Mucosa of stomach (tissue), 1 donor: Measurements from ENCODE around the gene CARTPT.

Experiments
- H3K27me3 ChIP-seq: one replicate; pipeline ENCODE4 v1.7.0; 2013; ENCODE audit warnings: mild to moderate bottlenecking, low read length; ENCODE audit not compliant: control insufficient read depth, insufficient read depth
- H3K36me3 ChIP-seq: one replicate; pipeline ENCODE4 v1.7.0; 2013; ENCODE audit warnings: low read length; ENCODE audit not compliant: control insufficient read depth, insufficient read depth
- H3K4me1 ChIP-seq: one replicate; pipeline ENCODE4 v1.7.0; 2013; ENCODE audit warnings: mild to moderate bottlenecking, low read length; ENCODE audit not compliant: control insufficient read depth, insufficient read depth
- H3K4me3 ChIP-seq: one replicate; pipeline ENCODE4 v1.7.0; 2013; ENCODE audit warnings: low read length
- H3K9ac ChIP-seq: one replicate; pipeline ENCODE4 v1.7.0; 2013; ENCODE audit warnings: mild to moderate bottlenecking, low read length, moderate library complexity
- H3K9me3 ChIP-seq: one replicate; pipeline ENCODE4 v1.7.0; 2013; ENCODE audit warnings: mild to moderate bottlenecking, low read length, moderate library complexity; ENCODE audit not compliant: control insufficient read depth
- donor health status: Pancreatic carcinoma.

CARTPT gene

GRCh38 chr5:71719063-71719964 lies at the start of gene CARTPT:
Gene CARTPT (plus strand): TSS chr5:71719275. CDS start chr5:71719294, 19 bp downstream.
- H3K9me3 ChIP-seq = no peaks in the 10 kb centered on the region
- H3K9ac ChIP-seq = no peak within 1 kb of the TSS
- peaks cover 5% of the 10 kb centered on the region for H3K4me1 ChIP-seq
- no peak within 1 kb of the TSS for H3K4me3 ChIP-seq
- peaks cover 26% of the 10 kb centered on the region for H3K27me3 ChIP-seq
- no peaks in the 10 kb centered on the region for H3K36me3 ChIP-seq

DNA sequence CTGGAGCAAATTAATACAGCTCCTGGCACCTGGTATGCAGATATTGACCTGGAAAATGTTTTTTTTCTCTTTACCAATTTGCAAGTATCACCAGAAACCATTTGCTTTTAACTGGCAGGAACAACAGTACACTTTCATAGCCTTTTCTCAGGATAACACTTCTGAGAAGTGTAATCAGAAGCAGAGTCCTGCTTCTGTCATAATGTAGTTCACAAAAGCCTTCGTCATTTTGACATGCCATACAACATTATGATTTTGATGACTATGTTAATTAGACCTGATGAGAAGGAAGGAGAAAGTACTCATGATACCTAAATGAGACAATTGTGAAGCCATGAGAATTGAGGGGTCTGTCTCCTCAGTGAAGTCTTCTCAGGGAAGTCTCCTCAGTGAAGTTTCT lies 41.1 kb upstream of the CARTPT start:
- Histone ChIP-seq H3K4me1 (no peaks in the 10 kb centered on the region), H3K4me3 (no peak overlapping the region), H3K36me3 (no peaks in the 10 kb centered on the region), H3K9ac (no peak overlapping the region), H3K27me3 (no peaks in the 10 kb centered on the region), H3K9me3 (no peaks in the 10 kb centered on the region)

DNA sequence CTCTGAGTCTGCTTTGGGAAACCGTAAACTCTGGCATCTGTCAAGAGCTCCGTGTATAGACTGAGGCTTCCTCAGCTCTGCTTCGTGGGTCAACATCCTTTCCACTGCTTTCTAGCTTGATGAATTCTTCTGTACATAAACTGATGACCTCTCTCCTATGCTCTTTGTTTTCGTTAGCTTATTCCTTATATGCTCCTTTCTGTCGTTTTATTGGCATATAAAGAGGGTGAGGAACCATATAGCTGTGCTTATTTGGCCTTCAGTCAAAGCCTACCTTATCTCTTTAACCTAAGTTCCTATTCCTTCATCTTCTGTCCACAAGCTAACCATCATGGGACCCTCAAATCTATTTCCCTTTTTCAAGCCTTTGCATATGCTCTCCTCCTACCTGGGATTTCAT lies 39.4 kb upstream of the CARTPT start:
- Histone ChIP-seq H3K27me3 (no peaks in the 10 kb centered on the region), H3K36me3 (no peaks in the 10 kb centered on the region), H3K4me1 (no peaks in the 10 kb centered on the region), H3K9ac (no peak overlapping the region), H3K4me3 (no peak overlapping the region), H3K9me3 (no peaks in the 10 kb centered on the region)

- Histone ChIP-seq H3K4me1 (no peaks in the 10 kb centered on the region), H3K4me3 (no peak overlapping the region), H3K9me3 (no peaks in the 10 kb centered on the region), H3K36me3 (no peaks in the 10 kb centered on the region), H3K9ac (no peak overlapping the region), H3K27me3 (no peaks in the 10 kb centered on the region)
Measured at GRCh38 chr5:71680510-71680909, 38.6 kb upstream of the CARTPT start.

DNA sequence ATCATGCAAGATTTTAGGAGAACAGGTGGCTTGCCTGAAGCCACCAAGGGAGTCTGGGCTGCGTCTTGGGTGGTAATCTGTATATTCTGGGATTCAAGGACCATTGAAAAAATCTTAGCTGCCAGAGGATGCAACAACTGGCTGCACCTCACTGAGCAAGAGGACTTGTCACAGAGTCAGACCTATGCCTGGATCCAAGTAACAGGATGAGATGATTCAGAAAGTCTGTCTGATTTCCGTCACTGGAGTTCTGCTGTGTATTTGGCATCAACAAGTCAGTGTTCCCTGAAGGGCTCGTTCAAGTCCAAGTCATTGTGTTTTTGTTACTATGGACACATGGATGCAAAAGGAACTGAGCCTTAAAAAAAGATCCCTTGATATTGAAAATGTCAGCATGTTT lies 37.8 kb upstream of the CARTPT start:
- H3K4me3 ChIP-seq = no peak overlapping the region
- H3K4me1 ChIP-seq = no peaks in the 10 kb centered on the region
- no peak overlapping the region for H3K9ac ChIP-seq
- H3K36me3 ChIP-seq = no peaks in the 10 kb centered on the region
- no peaks in the 10 kb centered on the region for H3K27me3 ChIP-seq
- no peaks in the 10 kb centered on the region for H3K9me3 ChIP-seq

DNA sequence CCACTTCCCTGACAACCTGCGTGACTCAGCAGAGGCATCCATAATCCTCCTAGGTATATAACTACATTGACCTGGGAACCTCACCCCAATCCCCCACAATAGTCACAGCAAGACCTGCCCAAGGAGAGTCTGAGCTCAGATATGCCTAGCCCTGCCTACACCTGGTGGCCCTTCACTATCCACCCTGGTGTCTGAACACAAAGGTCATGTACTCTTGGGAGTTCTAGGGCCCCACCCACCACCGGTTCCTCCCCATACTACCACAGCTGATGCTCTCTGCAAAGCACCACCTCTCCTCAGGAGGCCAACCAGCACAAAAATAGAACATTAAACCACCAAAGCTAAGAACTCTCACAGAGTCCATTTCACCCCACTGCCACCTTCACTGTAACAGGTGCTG lies 34.8 kb upstream of the CARTPT start:
- H3K36me3 ChIP-seq = no peaks in the 10 kb centered on the region
- no peaks in the 10 kb centered on the region for H3K4me1 ChIP-seq
- H3K27me3 ChIP-seq = no peaks in the 10 kb centered on the region
- H3K9me3 ChIP-seq = no peaks in the 10 kb centered on the region
- H3K4me3 ChIP-seq = no peak overlapping the region
- no peak overlapping the region for H3K9ac ChIP-seq

DNA sequence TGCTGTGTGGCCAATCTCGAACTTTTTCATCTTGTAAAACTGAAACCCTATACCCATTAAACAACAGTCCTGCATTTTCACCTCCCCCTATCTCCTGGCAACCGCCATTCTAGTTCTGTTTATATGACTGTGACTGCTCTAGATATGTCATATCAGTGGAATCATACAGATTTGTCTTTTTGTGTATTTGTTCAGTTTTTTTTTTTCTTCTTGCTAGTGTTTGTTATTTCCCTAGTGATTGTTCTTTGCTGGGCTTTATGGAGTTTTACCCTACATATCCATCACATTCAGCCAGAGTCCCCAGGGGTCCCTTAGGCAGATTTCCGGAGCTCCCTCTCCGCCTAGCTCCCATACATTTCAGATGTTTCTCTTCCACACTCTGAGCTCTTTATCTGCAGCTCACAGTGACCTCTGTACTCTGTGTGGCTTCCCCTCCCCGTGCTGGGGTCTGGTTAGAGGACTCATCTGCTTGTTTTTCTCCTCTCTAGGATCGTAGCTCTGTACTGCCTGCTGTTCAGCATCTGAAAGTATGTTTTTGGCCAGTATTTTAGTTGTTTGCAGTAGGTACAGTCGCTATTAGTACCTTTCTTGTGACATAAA lies 25.1 kb upstream of the CARTPT start:
- Histone ChIP-seq H3K9me3 (no peaks in the 10 kb centered on the region), H3K4me3 (no peak overlapping the region), H3K36me3 (no peaks in the 10 kb centered on the region), H3K9ac (no peak overlapping the region), H3K27me3 (no peaks in the 10 kb centered on the region), H3K4me1 (no peaks in the 10 kb centered on the region)

DNA sequence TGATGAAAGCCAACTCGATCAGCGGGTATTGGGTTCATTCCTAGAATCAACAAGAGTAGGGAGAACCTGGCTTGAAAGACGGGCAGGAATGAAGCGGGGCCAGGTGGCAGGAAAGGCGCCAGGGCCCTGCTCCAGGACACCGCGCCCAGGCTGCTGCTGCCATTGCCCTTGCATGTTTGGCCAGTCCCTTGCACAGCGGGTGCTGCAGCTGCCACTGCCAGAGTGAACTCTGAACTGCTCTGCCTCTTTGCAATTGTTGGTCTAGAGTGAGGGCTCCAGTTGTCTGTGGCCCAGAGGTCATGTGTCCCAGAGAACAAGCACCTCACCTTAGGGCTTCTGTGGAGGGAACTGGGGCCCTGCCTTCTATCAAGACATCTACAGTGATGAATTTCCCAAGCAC lies 24.0 kb upstream of the CARTPT start:
- H3K9me3 ChIP-seq = no peaks in the 10 kb centered on the region
- H3K9ac ChIP-seq = no peak overlapping the region
- H3K4me3 ChIP-seq = no peak overlapping the region
- no peaks in the 10 kb centered on the region for H3K36me3 ChIP-seq
- no peaks in the 10 kb centered on the region for H3K27me3 ChIP-seq
- H3K4me1 ChIP-seq = no peaks in the 10 kb centered on the region

GRCh38 chr5:71695595-71695994 lies 23.5 kb upstream of the CARTPT start:
- Histone ChIP-seq H3K9ac (no peak overlapping the region), H3K27me3 (no peaks in the 10 kb centered on the region), H3K9me3 (no peaks in the 10 kb centered on the region), H3K4me3 (no peak overlapping the region), H3K4me1 (no peaks in the 10 kb centered on the region), H3K36me3 (no peaks in the 10 kb centered on the region)

DNA sequence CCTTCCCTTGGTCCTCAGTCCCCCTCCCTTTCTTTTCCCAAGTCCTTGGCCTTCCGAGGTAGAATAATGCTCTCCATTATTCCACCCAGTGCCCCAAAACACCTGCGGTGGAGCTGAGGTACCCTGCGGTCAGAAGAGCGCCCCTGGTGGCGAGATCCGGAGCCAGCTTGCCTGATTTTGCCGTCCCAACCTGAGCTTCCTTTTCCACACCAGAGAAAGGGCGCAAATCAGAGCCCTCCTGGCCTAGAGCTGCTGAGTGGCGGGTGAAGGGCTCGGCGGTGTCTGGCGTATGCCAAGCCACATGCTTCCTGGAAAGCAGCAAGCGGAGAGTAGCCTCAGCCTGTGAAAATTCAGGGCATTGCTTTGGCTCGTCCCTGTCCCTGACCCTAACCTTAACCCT lies 21.1 kb upstream of the CARTPT start:
- no peak overlapping the region for H3K9ac ChIP-seq
- no peaks in the 10 kb centered on the region for H3K9me3 ChIP-seq
- no peaks in the 10 kb centered on the region for H3K27me3 ChIP-seq
- no peak overlapping the region for H3K4me3 ChIP-seq
- H3K36me3 ChIP-seq = no peaks in the 10 kb centered on the region
- H3K4me1 ChIP-seq = no peaks in the 10 kb centered on the region

DNA sequence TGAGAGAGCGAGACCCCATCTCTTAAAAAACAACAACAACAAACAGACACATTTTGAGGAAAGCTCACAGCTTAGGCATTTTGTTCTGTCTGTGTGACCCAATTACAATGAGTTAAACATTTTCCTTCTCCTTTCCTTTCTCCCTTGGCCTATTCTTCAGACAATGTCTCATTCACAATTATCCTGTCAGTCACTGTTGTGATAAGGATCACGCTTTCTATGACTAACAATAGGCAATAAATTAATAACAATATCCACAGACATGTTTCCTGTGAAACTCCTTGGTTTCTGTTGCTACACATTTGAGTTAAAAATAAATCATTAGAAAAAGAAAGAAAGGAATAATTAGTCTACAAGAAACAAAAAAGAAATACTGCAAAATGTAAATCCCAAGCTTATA lies 19.8 kb upstream of the CARTPT start:
- no peak overlapping the region for H3K9ac ChIP-seq
- no peaks in the 10 kb centered on the region for H3K4me1 ChIP-seq
- H3K36me3 ChIP-seq = no peaks in the 10 kb centered on the region

DNA sequence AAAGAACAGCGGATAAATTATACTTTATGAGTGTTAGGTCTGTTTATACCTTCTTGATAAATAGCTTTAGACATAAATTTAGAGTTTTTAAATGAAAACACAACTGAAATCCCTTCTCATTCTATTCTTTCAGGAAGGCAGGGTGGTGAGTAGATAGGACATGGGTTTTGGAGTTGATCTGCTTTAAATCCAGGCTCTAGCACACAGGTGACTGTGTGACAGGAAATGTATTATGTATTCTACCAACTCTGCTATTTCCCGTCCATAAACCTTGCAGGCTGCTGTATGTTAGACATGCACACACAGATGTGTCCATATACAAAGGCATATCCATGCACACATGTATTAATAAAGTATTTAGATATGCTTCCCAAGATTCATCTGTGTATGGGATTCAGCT lies 19.3 kb upstream of the CARTPT start:
- H3K36me3 ChIP-seq = no peaks in the 10 kb centered on the region
- H3K4me3 ChIP-seq = no peak overlapping the region

More for the DNA sequence above, 19.8 kb upstream of the CARTPT start:
- Histone ChIP-seq H3K9me3 (no peaks in the 10 kb centered on the region), H3K27me3 (no peaks in the 10 kb centered on the region), H3K4me3 (no peak overlapping the region)

More for the DNA sequence above, 19.3 kb upstream of the CARTPT start:
- no peaks in the 10 kb centered on the region for H3K9me3 ChIP-seq
- H3K9ac ChIP-seq = no peak overlapping the region
- H3K27me3 ChIP-seq = no peaks in the 10 kb centered on the region
- H3K4me1 ChIP-seq = no peaks in the 10 kb centered on the region
